Esophagus squamous epithelium (tissue), 4 donors: ENCODE data around the gene IL31RA.
"Not testable (repeated sequence)": the region's sequence is repeated elsewhere in the genome, so short reads cannot be mapped to it uniquely, and the experiment has no call there.

ENCODE experiments used
- CTCF ChIP-seq, 6 experiments: fragments of 450-650 bp in 4 of 6; fragments of 200-600 bp in 2 of 6; sonication (generic) in 2 of 6; IDR thresholded peaks; one replicate each; pipeline ENCODE4 v1.5.1; 2016 to 2019; ENCODE audit warnings: antibody characterized with exemption in 6 of 6, mild to moderate bottlenecking in 4 of 6, moderate library complexity in 4 of 6
- POLR2A ChIP-seq, 4 donors: fragments of 450-650 bp; IDR thresholded peaks; one replicate each; pipeline ENCODE4 v1.6.1; 2017; ENCODE audit warnings: antibody characterized with exemption in 4 of 4, mild to moderate bottlenecking in 4 of 4, moderate library complexity in 3 of 4

- not testable (repeated sequence) for TF ChIP-seq CTCF, POLR2A (IDR thresholded peaks at IDR 0.05)
Measured at GRCh38 chr5:55815939-55816338, 35.2 kb upstream of the IL31RA start.
